Measurements from ENCODE around the gene LTBR.

Gene LTBR

DNA sequence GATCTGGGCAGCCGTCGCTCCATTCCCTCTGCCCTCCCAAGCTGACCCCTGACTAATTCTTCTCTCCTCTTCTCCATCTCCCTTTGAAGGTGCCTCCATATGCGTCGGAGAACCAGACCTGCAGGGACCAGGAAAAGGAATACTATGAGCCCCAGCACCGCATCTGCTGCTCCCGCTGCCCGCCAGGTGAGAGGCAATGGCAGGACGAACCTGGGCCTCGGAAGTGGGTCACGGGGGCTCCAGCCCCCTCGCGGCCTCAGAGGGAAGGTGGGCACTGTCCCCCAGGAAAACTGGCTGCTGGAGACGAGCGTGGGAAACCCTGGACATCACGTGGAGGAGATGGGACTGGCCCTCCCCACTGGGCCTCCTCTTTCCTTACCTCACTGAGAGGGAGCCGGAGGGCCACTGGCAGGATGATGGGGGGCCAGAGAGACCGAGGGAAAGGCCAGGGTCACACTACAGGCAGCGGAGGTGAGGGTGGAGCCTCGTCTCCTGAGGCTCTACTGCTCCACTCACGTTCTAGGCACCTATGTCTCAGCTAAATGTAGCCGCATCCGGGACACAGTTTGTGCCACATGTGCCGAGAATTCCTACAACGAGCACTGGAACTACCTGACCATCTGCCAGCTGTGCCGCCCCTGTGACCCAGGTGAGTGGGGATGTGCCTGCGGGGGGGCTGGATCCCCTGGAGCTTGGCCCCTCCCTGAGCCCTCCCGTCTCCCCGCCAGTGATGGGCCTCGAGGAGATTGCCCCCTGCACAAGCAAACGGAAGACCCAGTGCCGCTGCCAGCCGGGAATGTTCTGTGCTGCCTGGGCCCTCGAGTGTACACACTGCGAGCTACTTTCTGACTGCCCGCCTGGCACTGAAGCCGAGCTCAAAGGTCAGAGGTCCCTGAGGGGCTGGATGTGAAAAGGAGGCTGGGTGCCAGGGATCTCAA is 806 bp downstream of the LTBR start:
- Histone ChIP-seq H3K4me1 (ENCODE audit: control insufficient read depth, insufficient read depth, low read length) (peaks cover 33% of the 10 kb centered on the region), H3K27me3 (ENCODE audit: control insufficient read depth, insufficient read depth, low read length) (no peaks in the 10 kb centered on the region), H3K27ac (ENCODE audit: low read depth, low read length) (peak overlapping the region; percentile 98), H3K9ac (ENCODE audit: low read length) (peak overlapping the region; percentile 84), H3K4me3 (ENCODE audit: low read length) (peak overlapping the region; percentile 91), H3K36me3 (ENCODE audit: control insufficient read depth, insufficient read depth, low read length) (peaks cover 6% of the 10 kb centered on the region)

DNA sequence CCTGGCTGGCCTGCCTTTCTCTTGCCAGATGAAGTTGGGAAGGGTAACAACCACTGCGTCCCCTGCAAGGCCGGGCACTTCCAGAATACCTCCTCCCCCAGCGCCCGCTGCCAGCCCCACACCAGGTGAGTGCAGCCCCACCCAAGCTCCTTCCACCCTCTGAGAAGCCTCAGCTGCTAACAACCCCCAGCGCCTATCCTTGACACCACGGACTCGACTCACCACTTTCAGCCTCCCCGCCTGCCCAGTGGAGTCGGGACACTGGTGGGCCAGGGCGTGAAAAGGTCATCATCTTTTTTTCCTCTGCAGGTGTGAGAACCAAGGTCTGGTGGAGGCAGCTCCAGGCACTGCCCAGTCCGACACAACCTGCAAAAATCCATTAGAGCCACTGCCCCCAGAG is 2.1 kb downstream of the LTBR start:
- Histone ChIP-seq H3K27ac (ENCODE audit: low read depth, low read length) (peak overlapping the region; percentile 46), H3K36me3 (ENCODE audit: control insufficient read depth, insufficient read depth, low read length) (peaks cover 6% of the 10 kb centered on the region), H3K4me3 (ENCODE audit: low read length) (no peak overlapping the region), H3K27me3 (ENCODE audit: control insufficient read depth, insufficient read depth, low read length) (no peaks in the 10 kb centered on the region), H3K4me1 (ENCODE audit: control insufficient read depth, insufficient read depth, low read length) (peaks cover 35% of the 10 kb centered on the region), H3K9ac (ENCODE audit: low read length) (no peak overlapping the region)

DNA sequence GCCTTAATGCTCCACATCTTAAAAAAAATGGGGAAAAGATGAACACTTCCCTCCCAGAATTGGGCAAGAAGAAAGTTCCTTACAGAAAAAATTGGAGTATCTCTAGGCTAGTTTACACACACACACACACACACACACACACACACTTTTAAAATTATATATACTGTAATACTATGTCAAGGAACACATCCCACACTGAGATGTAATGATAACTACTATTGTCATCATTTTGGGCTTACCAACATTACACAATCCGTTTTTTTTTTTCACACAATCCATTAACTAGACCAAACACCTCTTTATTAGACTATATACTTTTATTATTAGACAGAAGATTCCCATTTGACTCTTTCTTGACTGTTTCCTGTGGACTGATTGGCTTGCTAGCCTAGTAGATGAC is 2.5 kb downstream of the LTBR start:
- Histone ChIP-seq H3K4me3 (ENCODE audit: low read length) (no peak overlapping the region), H3K27me3 (ENCODE audit: control insufficient read depth, insufficient read depth, low read length) (no peaks in the 10 kb centered on the region), H3K4me1 (ENCODE audit: control insufficient read depth, insufficient read depth, low read length) (peaks cover 35% of the 10 kb centered on the region), H3K9ac (ENCODE audit: low read length) (no peak overlapping the region), H3K36me3 (ENCODE audit: control insufficient read depth, insufficient read depth, low read length) (peaks cover 6% of the 10 kb centered on the region), H3K27ac (ENCODE audit: low read depth, low read length) (peak overlapping the region; percentile 11)

DNA sequence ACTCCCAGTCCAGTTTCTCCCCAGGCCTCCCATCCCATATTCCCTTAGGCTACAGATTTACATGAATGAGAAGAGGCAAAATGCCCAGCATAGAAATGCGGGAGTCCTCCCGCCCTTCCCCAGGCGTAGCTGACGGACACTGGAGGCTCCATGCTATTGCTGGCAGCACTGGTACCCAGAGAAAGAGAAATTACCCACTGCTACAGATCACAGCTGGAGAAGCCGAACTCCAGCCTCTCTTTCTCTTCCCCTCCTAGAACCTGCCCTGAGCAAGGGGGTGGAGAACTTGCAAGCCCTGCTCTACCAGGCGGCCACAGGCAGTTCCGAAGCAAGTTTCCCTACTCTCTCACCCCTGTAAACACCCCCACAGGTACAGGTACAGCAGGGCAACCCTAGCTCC is 3.6 kb downstream of the LTBR start:
- no peaks in the 10 kb centered on the region for H3K27me3 ChIP-seq (ENCODE audit: control insufficient read depth, insufficient read depth, low read length)
- H3K4me1 ChIP-seq (ENCODE audit: control insufficient read depth, insufficient read depth, low read length) = peaks cover 45% of the 10 kb centered on the region
- no peak overlapping the region for H3K9ac ChIP-seq (ENCODE audit: low read length)
- peak overlapping the region; percentile 50 for H3K27ac ChIP-seq (ENCODE audit: low read depth, low read length)
- H3K36me3 ChIP-seq (ENCODE audit: control insufficient read depth, insufficient read depth, low read length) = peaks cover 6% of the 10 kb centered on the region
- H3K4me3 ChIP-seq (ENCODE audit: low read length) = no peak overlapping the region

DNA sequence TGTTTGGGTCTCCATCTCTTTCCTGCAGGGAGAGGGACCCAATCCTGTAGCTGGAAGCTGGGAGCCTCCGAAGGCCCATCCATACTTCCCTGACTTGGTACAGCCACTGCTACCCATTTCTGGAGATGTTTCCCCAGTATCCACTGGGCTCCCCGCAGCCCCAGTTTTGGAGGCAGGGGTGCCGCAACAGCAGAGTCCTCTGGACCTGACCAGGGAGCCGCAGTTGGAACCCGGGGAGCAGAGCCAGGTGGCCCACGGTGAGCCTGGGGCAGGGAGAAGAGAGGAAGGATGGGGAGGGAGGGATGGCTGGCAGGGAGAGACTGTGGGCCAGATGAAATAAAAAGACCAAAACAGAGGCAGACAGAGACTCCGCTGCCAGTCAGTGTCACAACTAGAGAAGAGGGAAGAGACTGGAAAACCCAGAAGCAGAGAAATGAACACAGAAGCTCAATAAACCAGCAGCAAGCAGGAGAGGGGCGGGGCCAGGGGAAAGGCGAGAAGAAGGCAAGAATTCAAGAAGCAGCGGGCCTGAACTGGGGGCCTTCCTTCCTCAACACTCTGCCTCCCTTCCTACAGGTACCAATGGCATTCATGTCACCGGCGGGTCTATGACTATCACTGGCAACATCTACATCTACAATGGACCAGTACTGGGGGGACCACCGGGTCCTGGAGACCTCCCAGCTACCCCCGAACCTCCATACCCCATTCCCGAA is 6.3 kb downstream of the LTBR start:
- Histone ChIP-seq H3K36me3 (ENCODE audit: control insufficient read depth, insufficient read depth, low read length) (peaks cover 6% of the 10 kb centered on the region), H3K4me3 (ENCODE audit: low read length) (no peak overlapping the region), H3K27ac (ENCODE audit: low read depth, low read length) (peak overlapping the region; percentile 88), H3K4me1 (ENCODE audit: control insufficient read depth, insufficient read depth, low read length) (peaks cover 28% of the 10 kb centered on the region), H3K27me3 (ENCODE audit: control insufficient read depth, insufficient read depth, low read length) (no peaks in the 10 kb centered on the region), H3K9ac (ENCODE audit: low read length) (no peak overlapping the region)

DNA sequence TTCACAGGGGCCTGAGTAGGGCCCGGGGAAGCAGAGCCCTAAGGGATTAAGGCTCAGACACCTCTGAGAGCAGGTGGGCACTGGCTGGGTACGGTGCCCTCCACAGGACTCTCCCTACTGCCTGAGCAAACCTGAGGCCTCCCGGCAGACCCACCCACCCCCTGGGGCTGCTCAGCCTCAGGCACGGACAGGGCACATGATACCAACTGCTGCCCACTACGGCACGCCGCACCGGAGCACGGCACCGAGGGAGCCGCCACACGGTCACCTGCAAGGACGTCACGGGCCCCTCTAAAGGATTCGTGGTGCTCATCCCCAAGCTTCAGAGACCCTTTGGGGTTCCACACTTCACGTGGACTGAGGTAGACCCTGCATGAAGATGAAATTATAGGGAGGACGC is 7.1 kb downstream of the LTBR start:
- no peak overlapping the region for H3K9ac ChIP-seq (ENCODE audit: low read length)
- H3K27ac ChIP-seq (ENCODE audit: low read depth, low read length) = peak overlapping the region; percentile 88

DNA sequence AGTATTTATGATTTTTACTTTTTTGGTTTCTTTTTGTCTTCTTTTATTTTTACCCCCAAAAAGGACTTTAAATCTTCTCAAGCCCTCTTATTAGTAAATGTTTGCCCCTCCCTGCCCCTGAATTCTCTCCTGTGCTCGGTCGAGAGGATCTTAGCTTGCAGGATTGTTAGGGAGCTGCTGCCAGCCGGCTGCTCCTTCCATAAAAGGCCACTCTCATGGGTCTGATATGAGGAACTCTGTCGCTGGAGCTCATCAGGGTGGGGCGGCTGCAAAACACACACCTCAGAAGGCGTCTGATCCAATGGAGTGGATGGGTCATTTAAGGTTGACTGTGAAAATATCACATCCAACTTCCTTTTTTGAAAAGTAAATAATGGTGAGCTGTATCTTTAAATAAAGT is 8.5 kb downstream of the LTBR start:
- peaks cover 21% of the 10 kb centered on the region for H3K4me1 ChIP-seq (ENCODE audit: control insufficient read depth, insufficient read depth, low read length)
- H3K36me3 ChIP-seq (ENCODE audit: control insufficient read depth, insufficient read depth, low read length) = peaks cover 5% of the 10 kb centered on the region
- H3K27me3 ChIP-seq (ENCODE audit: control insufficient read depth, insufficient read depth, low read length) = no peaks in the 10 kb centered on the region
- H3K9ac ChIP-seq (ENCODE audit: low read length) = no peak overlapping the region
- no peak overlapping the region for H3K4me3 ChIP-seq (ENCODE audit: low read length)
- peak overlapping the region; percentile 88 for H3K27ac ChIP-seq (ENCODE audit: low read depth, low read length)

More for the DNA sequence above, 7.1 kb downstream of the LTBR start:
- Histone ChIP-seq H3K27me3 (ENCODE audit: control insufficient read depth, insufficient read depth, low read length) (no peaks in the 10 kb centered on the region), H3K4me1 (ENCODE audit: control insufficient read depth, insufficient read depth, low read length) (peaks cover 25% of the 10 kb centered on the region), H3K36me3 (ENCODE audit: control insufficient read depth, insufficient read depth, low read length) (peaks cover 6% of the 10 kb centered on the region), H3K4me3 (ENCODE audit: low read length) (no peak overlapping the region)

DNA sequence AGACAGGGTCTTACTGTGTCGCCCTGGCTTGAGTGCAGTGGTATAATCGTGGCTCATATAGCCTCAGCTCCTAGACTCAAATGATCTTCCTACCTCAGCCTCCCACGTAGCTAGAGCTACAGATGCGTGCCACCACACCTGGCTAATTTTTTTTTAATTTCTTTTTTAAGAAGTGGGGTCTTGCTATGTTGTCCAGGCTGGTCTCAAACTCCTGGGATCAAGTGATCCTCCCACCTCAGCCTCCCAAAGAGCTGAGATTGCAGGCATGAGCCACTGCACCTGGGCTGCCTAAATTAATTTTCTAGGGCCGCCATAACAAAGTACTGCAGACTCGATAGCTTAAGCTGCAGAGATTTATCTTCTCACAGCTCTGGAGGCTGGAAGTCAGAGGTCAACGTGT is 9.1 kb downstream of the LTBR start:
- H3K36me3 ChIP-seq (ENCODE audit: control insufficient read depth, insufficient read depth, low read length) = no peaks in the 10 kb centered on the region
- H3K4me3 ChIP-seq (ENCODE audit: low read length) = no peak overlapping the region
- H3K27ac ChIP-seq (ENCODE audit: low read depth, low read length) = peak overlapping the region; percentile 68
- H3K9ac ChIP-seq (ENCODE audit: low read length) = no peak overlapping the region
- H3K27me3 ChIP-seq (ENCODE audit: control insufficient read depth, insufficient read depth, low read length) = no peaks in the 10 kb centered on the region
- H3K4me1 ChIP-seq (ENCODE audit: control insufficient read depth, insufficient read depth, low read length) = peaks cover 21% of the 10 kb centered on the region

DNA sequence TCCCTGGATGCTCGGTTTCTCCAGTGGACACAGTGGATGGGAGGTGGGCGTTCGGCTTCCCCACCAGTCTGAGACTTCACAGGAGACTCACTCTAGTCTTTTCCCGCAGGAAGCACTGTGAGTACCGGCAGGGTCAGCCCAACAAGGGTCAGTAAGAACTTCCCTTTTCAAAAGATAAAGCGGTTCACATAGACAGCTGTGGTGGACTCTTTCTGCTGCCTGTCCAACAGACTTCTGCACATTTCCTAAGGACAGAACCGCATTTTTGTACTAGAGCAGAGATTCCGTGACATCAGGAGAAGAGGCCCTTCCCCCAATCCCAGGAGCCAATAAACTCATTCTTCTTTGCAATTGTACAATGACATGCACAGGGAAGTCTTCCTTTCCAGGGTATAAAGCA is 10.4 kb downstream of the LTBR start:
- peak overlapping the region; percentile 68 for H3K27ac ChIP-seq (ENCODE audit: low read depth, low read length)
- no peaks in the 10 kb centered on the region for H3K27me3 ChIP-seq (ENCODE audit: control insufficient read depth, insufficient read depth, low read length)
- H3K9ac ChIP-seq (ENCODE audit: low read length) = no peak overlapping the region
- H3K36me3 ChIP-seq (ENCODE audit: control insufficient read depth, insufficient read depth, low read length) = no peaks in the 10 kb centered on the region
- H3K4me1 ChIP-seq (ENCODE audit: control insufficient read depth, insufficient read depth, low read length) = peaks cover 21% of the 10 kb centered on the region
- no peak overlapping the region for H3K4me3 ChIP-seq (ENCODE audit: low read length)

DNA sequence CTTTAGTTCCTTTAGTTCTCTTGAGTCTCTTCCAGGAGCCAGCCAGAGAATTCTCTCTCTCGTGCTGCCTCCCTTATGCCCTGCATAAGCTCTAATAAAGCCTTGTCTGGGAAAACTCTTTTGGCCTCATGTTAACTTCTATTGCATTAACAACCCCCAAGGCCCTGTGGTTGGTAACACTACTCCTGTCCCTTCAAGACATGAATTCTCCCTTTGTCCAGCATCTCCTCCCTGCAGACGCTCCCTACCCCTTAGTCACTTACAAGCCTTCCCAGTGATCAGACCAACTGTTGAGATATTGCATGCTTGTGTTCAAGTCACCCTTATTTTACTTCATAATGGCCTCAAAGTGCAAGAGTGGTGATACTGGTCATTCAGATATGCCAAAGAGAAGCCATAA is 12.1 kb downstream of the LTBR start:
- Histone ChIP-seq H3K4me3 (ENCODE audit: low read length) (no peak overlapping the region), H3K4me1 (ENCODE audit: control insufficient read depth, insufficient read depth, low read length) (peaks cover 15% of the 10 kb centered on the region), H3K27ac (ENCODE audit: low read depth, low read length) (no peak overlapping the region), H3K27me3 (ENCODE audit: control insufficient read depth, insufficient read depth, low read length) (no peaks in the 10 kb centered on the region), H3K36me3 (ENCODE audit: control insufficient read depth, insufficient read depth, low read length) (no peaks in the 10 kb centered on the region), H3K9ac (ENCODE audit: low read length) (no peak overlapping the region)

DNA sequence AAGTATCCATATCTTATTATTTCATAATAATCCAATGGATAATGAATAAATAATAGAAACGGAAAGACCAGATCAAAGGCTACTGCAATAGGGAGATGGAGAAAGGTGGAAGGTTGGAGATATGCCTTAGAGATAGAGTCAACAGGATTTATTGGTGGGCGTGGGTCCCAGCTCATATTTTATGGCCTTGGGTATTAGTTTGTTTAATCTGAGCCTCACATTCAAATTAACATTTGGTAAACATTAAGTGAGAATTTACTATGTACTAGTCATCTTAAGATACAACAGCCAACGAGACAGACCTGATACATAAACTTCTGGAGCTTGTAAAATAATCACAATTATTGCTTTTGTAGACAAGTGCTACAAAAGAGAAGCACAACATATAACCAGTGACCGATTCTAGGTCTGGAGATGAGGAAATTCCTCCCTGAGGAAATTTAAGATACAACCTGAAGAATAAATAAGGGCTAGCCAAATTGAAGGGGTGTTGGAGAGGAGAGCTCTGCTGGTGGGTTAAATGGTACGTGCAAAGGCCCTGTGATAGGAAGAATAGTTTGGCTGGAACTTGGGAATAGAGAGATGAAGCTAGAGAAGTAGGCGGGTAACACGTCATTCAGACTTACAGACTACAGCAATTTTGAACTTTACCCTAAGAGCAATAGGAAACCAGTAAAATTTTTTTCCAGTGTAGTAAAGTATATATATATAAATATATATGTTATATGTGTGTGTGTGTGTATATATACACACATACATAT is 16.1 kb downstream of the LTBR start:
- H3K27ac ChIP-seq (ENCODE audit: low read depth, low read length) = no peak overlapping the region
- no peaks in the 10 kb centered on the region for H3K27me3 ChIP-seq (ENCODE audit: control insufficient read depth, insufficient read depth, low read length)
- H3K4me3 ChIP-seq (ENCODE audit: low read length) = no peak overlapping the region
- H3K36me3 ChIP-seq (ENCODE audit: control insufficient read depth, insufficient read depth, low read length) = no peaks in the 10 kb centered on the region
- no peak overlapping the region for H3K9ac ChIP-seq (ENCODE audit: low read length)
- peaks cover 5% of the 10 kb centered on the region for H3K4me1 ChIP-seq (ENCODE audit: control insufficient read depth, insufficient read depth, low read length)

DNA sequence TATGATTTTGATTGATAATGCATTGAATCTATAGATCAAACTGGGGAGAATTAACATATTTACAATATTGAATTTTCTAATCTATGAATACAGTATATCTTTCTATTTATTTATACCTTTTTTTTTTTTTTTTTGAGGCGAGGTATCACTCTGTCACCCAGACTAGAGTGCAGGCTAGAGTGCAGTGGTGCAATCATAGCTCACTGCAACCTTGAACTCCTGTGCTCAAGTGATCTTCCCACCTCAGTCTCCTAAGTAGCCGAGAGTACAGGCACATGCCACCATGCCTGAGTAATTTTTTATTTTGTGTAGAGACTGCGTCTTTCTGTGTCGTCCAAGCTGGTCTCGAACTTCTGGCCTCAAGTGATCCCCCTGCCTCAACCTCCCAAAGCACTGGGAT is 20.4 kb downstream of the LTBR start:
- H3K27me3 ChIP-seq (ENCODE audit: control insufficient read depth, insufficient read depth, low read length) = no peaks in the 10 kb centered on the region
- H3K36me3 ChIP-seq (ENCODE audit: control insufficient read depth, insufficient read depth, low read length) = no peaks in the 10 kb centered on the region
- no peaks in the 10 kb centered on the region for H3K4me1 ChIP-seq (ENCODE audit: control insufficient read depth, insufficient read depth, low read length)
- H3K27ac ChIP-seq (ENCODE audit: low read depth, low read length) = no peak overlapping the region
- no peak overlapping the region for H3K4me3 ChIP-seq (ENCODE audit: low read length)
- no peak overlapping the region for H3K9ac ChIP-seq (ENCODE audit: low read length)
